Ascending aorta (tissue), 2 donors: ENCODE measurements around the gene TMEM132E. TPM values are rescaled to one million over a fixed set of nuclear protein-coding genes. Genes with fewer than 3 reads are reported as not detected.

ENCODE experiments used
- DNase-seq, 2 donors: peaks; one replicate each; pipeline ENCODE4 v3.0.0-alpha.2; 2019; ENCODE audit warnings: low spot score in 2 of 2
- H3K27ac ChIP-seq, 2 donors: fragments of 200-600 bp; sonication (generic); one replicate each; pipeline ENCODE4 v1.5.1; 2016 to 2017; ENCODE audit warnings: mild to moderate bottlenecking in 1 of 2
- H3K27me3 ChIP-seq: fragments of 200-600 bp; sonication (generic); one replicate; pipeline ENCODE4 v1.5.1; 2017
- H3K36me3 ChIP-seq, 2 donors: fragments of 200-600 bp; sonication (generic); one replicate each; pipeline ENCODE4 v1.5.1; 2016
- H3K4me1 ChIP-seq, 2 donors: fragments of 200-600 bp; sonication (generic); one replicate each; pipeline ENCODE4 v1.5.1; 2016 to 2017; ENCODE audit warnings: mild to moderate bottlenecking in 1 of 2
- H3K4me3 ChIP-seq, 2 donors: fragments of 200-600 bp; sonication (generic); one replicate each; pipeline ENCODE4 v1.5.1; 2016 to 2017; ENCODE audit warnings: mild to moderate bottlenecking in 1 of 2
- H3K9me3 ChIP-seq, 2 donors: fragments of 200-600 bp; sonication (generic); one replicate each; pipeline ENCODE4 v1.5.1; 2016
- CTCF ChIP-seq, 3 experiments: fragments of 200-600 bp in 2 of 3; fragments of 450-650 bp in 1 of 3; sonication (generic) in 2 of 3; IDR thresholded peaks; one replicate each; pipeline ENCODE4 v1.5.1; 2016 to 2019; ENCODE audit warnings: antibody characterized with exemption in 3 of 3, mild to moderate bottlenecking in 1 of 3, moderate library complexity in 1 of 3
- intact Hi-C: fragments of 100-400 bp; cut with DNase I; formaldehyde crosslinking; loops from one replicate; pipeline ENCODE4 v1.15.1; 2023
- total RNA-seq: library from RNA; depleted of rRNA; stranded (reverse); fragments of >200 nt; gene quantifications from one replicate; pipeline ENCODE4 v1.1.0, GENCODE V29; 2016

The TMEM132E gene
- total RNA-seq, 1 donor from 2014 or later: not detected

GRCh38 chr17:34579979-34580684 lies 750 bp downstream of the TMEM132E start:
- H3K27me3 ChIP-seq: peaks cover 10% of the 10 kb centered on the region
- DNase-seq: no peak

GRCh38 chr17:34580685-34581445 lies 1.5 kb downstream of the TMEM132E start:
- intact Hi-C loops: no loop called here
- Histone ChIP-seq H3K27ac (no peak overlapping the region), H3K36me3 (no peaks in the 10 kb centered on the region), H3K4me3 (peak overlapping the region; percentile 58 to 74), H3K27me3 (peaks cover 10% of the 10 kb centered on the region), H3K9me3 (no peaks in the 10 kb centered on the region), H3K4me1 (peaks cover 27 to 28% of the 10 kb centered on the region in 2 donors)
- no peak for DNase-seq
- no peak for TF ChIP-seq CTCF (IDR thresholded peaks at IDR 0.05)

More at GRCh38 chr17:34579979-34580684, 750 bp downstream of the TMEM132E start:
- intact Hi-C loops: no loop called here
- Histone ChIP-seq H3K36me3 (no peaks in the 10 kb centered on the region), H3K27ac (no peak overlapping the region), H3K4me1 (peaks cover 27 to 28% of the 10 kb centered on the region in 2 donors), H3K4me3 (peak overlapping the region; percentile 58 to 74), H3K9me3 (no peaks in the 10 kb centered on the region)
- TF ChIP-seq CTCF (IDR thresholded peaks at IDR 0.05): no peak

- H3K9me3 ChIP-seq: no peaks in the 10 kb centered on the region
- H3K36me3 ChIP-seq: no peaks in the 10 kb centered on the region
- intact Hi-C loops: no loop called here
- peaks cover 27 to 28% of the 10 kb centered on the region in 2 donors for H3K4me1 ChIP-seq
- no peak overlapping the region for H3K27ac ChIP-seq
- no peak for TF ChIP-seq CTCF (IDR thresholded peaks at IDR 0.05)
- no peak for DNase-seq
- peaks cover 10% of the 10 kb centered on the region for H3K27me3 ChIP-seq
- peak overlapping the region; percentile 58 to 74 for H3K4me3 ChIP-seq
These were observed 2.2 kb downstream of the TMEM132E start for GRCh38 chr17:34581446-34582184.

DNA sequence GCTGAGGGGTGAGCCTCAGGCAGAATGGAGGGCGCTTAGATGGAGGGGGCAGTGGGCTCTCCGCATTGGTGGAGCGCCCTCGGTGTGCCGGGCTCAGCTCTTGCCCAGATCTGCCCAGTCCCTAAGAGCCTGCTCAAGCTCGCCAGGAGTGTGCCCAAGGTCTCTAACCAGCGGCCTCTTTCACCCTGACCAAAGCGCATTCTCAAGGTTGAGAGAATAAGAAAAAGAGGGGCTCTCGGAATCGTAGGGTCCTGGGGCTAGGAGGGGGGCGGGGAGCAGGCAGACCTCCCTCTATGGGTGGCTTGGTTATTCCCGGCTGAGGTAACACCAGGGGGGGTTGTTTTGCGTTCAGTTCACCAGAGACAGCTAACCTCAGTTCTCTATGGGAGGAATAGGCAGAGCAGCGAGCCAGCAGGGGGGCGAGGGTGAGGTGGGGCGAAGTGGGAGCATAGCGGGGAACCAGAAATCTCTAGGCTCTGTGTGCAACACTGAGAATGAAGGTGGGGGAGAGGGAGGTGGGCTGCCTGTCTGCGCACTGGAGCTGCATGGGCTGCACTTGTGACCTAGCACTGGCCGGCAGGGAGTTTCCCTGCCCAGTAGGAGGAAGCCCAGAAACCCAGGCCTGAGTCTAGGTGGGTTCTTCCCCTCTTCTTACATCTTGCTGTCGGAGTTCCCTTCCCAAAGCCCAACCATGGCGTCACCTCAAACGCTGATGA lies 3.0 kb downstream of the TMEM132E start:
- no peak overlapping the region for H3K27ac ChIP-seq
- peaks cover 10% of the 10 kb centered on the region for H3K27me3 ChIP-seq
- H3K36me3 ChIP-seq: no peaks in the 10 kb centered on the region
- no peak for TF ChIP-seq CTCF (IDR thresholded peaks at IDR 0.05)
- H3K4me1 ChIP-seq: peaks cover 27 to 28% of the 10 kb centered on the region in 2 donors
- H3K9me3 ChIP-seq: no peaks in the 10 kb centered on the region
- peak overlapping the region; percentile 58 to 74 for H3K4me3 ChIP-seq
- DNase-seq: no peak
- intact Hi-C loops: no loop called here

- DNase-seq: no peak
- Histone ChIP-seq H3K9me3 (no peaks in the 10 kb centered on the region), H3K4me1 (peaks cover 27 to 28% of the 10 kb centered on the region in 2 donors), H3K27me3 (peaks cover 10% of the 10 kb centered on the region), H3K27ac (no peak overlapping the region), H3K4me3 (no peak overlapping the region), H3K36me3 (no peaks in the 10 kb centered on the region)
- TF ChIP-seq CTCF (IDR thresholded peaks at IDR 0.05): no peak
- intact Hi-C loops: no loop called here
These were observed 3.5 kb downstream of the TMEM132E start for GRCh38 chr17:34582901-34583245.
